ENCODE data around the gene UTS2B. TPM values are rescaled to one million over a fixed set of nuclear protein-coding genes. Genes with fewer than 3 reads are reported as not detected.

The UTS2B gene
- total and polyA plus RNA-seq, 10 of the 15 experiments (the other 5 are each of a cell fraction or from before 2014, with no cell fraction given): 0.15 to 0.72 (median 0.44) TPM

- TF ChIP-seq CUX1 (IDR thresholded peaks at IDR 0.05; ENCODE audit: insufficient replicate concordance, low read depth, low read length) (no peak), ESRRA (IDR thresholded peaks at IDR 0.05; ENCODE audit: low read length) (no peak), ZZZ3 (IDR thresholded peaks at IDR 0.05; ENCODE audit: control insufficient read depth, insufficient read length, low read depth) (no peak), EGR1 (IDR thresholded peaks at IDR 0.05; ENCODE audit: borderline replicate concordance in 1 of 2, low read depth in 2 of 2, low read length in 2 of 2) (peak in 1 of 2 experiments; percentile 34; a peak in 1 of 3 replicates), HDAC6 (IDR thresholded peaks at IDR 0.05; ENCODE audit: unreplicated experiment) (no peak), PKNOX1 (IDR thresholded peaks at IDR 0.05) (peak; percentile 69), PAX5 (IDR thresholded peaks at IDR 0.05; ENCODE audit: borderline replicate concordance, low read depth, low read length) (peak; percentile 85; the same call in 1 of the 2 replicates), NKRF (conservative IDR thresholded peaks at IDR 0.05) (no peak), EZH2 (IDR thresholded peaks at IDR 0.05; ENCODE audit: borderline replicate concordance, control insufficient read depth, low read depth, low read length) (no peak), JUNB (IDR thresholded peaks at IDR 0.05) (peak; percentile 68), PML (IDR thresholded peaks at IDR 0.05; ENCODE audit: low read length) (peak; percentile 65; the same call in 1 of the 2 replicates), MTA2 (IDR thresholded peaks at IDR 0.05; ENCODE audit: low read depth) (peak; percentile 97), ZNF592 (IDR thresholded peaks at IDR 0.05) (no peak), BRCA1 (IDR thresholded peaks at IDR 0.05; ENCODE audit: low read depth, low read length) (no peak), SMC3 (IDR thresholded peaks at IDR 0.05; ENCODE audit: borderline replicate concordance, low read length) (no peak)
These were observed 94.7 kb downstream of the UTS2B start (continued) for GRCh38 chr3:191235331-191236314.
